SK-MEL-5 (cell line): ENCODE results near the gene TEX54. TPM values are rescaled to one million over a fixed set of nuclear protein-coding genes. Genes with fewer than 3 reads are reported as not detected.
A peak's percentile ranks its signal among the peaks of the same experiment; 100 is the strongest.
"Not testable (repeated sequence)": the region's sequence is repeated elsewhere in the genome, so short reads cannot be mapped to it uniquely, and the experiment has no call there.

ENCODE experiments used
- DNase-seq: peaks from one replicate; pipeline ENCODE4 v3.0.0-alpha.2; 2016; ENCODE audit warnings: low read depth, low spot score
- in situ Hi-C: cut with HindIII; loops from 2 replicates; pipeline ENCODE4 v1.10.0; 2016; ENCODE audit warnings: low sequenced_read_pairs, high pct_unique_total_duplicates, low pct_unique_long_range_greater_than_20kb
- polyA plus RNA-seq, 2 experiments: library from polyadenylated mRNA; depleted of rRNA; stranded (reverse); fragments of >200 nt; gene quantifications; 2 replicates each; pipeline ENCODE4 v1.2.3, GENCODE V29; 2015
- total RNA-seq: library from RNA; depleted of rRNA; stranded (reverse); fragments of >200 nt; shearing (Covaris generic); gene quantifications from 2 replicates; pipeline ENCODE4 v1.2.3, GENCODE V29; 2014; rRNA removed

TEX54 gene
- total RNA-seq: not detected in 2 replicates
- polyA plus RNA-seq (2015; cell fraction: cytosol; rRNA removed): not detected in 2 replicates
- not detected in 2 replicates for polyA plus RNA-seq (2015; cell fraction: nucleus; rRNA removed)

DNA sequence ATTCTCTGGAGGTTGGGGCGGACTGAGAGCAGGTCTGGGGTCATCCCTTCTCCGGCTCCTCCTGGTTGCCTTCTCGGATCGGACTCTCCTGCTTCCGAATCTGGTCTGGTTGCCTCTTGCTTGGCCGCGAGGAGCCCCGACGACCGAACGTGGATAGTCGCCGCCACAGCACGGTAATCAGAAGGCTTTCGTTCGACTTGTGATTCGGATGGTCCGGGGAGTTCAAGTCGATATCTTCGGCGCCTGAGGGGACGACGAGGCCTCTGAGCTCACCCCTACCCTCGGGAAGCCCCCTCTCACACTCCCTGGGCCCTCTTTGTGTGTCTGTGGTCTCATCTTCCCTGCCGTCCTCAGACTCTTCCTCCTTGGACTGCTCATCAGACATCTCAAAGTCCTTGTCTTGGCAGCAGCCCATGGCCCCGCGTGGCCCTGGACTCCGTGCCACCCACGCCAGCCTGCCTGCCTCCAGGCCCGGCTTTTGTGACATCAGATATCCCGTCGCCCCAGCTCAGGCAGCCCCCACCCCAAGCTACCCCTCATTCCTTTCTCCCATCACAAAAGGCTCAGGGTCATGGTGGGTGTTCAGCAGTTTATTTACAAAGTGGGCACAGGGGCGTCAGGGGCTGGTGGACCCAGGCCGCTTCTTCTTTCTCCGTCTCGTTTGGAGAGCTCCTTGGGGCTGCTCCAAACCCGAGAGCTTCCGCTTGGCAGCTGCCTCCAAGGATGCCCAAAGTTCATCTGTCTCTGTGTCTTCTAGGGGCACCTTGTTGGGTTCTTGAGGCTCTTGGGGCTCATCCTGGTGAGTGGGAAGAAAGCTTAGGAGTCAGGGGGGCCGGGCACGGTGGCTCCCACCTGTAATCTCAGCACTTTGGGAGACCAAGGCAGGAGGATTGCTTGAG lies at the start of gene TEX54:
Gene TEX54, minus strand, starts transcription at position 506 of the 899 bp plus-strand sequence.
- in situ Hi-C loops: no loop called here
- DNase-seq: no peak

DNA sequence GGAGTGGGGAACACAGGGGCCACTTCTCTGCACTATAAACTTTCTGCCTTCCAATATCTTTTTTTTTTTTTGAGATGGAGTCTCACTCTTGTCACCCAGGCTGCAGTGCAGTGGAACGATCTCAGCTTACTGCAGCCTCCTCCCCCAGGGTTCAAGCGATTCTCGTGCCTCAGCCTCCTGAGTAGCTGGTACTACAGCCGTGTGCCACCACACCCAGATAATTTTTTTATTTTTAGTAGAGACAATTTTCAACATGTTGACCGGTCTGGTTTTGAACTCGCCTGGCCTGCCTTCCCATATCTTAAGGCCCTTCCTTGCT lies 49.7 kb upstream of the TEX54 start:
- in situ Hi-C loops: no loop called here
- no peak for DNase-seq

DNA sequence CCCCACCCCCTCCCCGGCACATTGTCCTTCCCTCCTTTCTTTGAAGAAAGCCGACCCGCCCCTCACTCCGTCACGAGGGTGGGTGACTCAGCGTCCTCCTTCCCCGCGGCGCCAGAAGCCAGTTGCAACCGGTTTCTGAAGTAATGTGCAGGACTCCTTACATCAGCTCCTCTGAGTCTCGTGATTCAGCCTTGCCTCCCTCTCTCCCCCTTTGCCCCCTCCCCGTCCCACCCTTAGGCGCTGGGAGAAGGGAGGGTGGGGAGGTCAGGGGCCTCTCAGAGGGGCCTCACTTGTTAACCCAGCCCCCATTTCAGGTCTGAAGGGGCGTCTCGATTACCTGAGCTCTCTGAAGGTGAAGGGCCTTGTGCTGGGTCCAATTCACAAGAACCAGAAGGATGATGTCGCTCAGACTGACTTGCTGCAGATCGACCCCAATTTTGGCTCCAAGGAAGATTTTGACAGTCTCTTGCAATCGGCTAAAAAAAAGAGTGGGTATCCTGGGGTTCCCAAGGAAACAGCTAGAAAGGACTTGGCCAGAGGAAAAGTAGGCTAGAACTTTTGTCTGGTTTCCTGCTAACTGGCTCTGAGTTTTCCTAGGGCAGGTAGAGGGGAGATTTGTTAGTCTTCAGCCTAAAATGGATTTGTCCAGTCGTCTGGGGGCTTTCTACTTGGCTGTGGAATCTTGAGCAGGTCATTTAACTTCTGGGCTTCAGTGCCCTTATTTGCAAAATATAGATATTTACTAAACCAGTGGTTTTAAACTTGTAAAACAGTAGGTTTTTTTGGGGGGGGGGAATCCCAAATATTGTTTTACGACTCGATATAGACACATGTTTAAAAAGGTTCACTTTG lies 49.2 kb upstream of the TEX54 start:
- in situ Hi-C loops: no loop called here
- peak; percentile 97 for DNase-seq

DNA sequence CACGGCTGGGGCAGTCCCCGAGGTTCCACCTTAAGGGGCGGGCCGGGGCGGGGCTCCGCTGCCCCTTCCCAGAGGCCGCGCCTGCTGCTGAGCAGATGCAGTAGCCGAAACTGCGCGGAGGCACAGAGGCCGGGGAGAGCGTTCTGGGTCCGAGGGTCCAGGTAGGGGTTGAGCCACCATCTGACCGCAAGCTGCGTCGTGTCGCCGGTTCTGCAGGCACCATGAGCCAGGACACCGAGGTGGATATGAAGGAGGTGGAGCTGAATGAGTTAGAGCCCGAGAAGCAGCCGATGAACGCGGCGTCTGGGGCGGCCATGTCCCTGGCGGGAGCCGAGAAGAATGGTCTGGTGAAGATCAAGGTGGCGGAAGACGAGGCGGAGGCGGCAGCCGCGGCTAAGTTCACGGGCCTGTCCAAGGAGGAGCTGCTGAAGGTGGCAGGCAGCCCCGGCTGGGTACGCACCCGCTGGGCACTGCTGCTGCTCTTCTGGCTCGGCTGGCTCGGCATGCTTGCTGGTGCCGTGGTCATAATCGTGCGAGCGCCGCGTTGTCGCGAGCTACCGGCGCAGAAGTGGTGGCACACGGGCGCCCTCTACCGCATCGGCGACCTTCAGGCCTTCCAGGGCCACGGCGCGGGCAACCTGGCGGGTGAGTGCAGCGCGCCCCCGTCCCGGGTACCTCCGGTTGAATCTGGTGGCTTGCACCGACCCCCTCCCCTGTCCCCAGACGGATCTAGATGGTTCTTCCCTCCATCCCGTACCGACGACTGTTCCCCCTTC lies 48.4 kb upstream of the TEX54 start, which contains the start of gene SLC3A2:
Gene SLC3A2, plus strand, starts transcription at position 94 of the 776 bp plus-strand sequence. Its CDS starts 128 bp downstream, at position 222.
- DNase-seq: peak; percentile 82
- in situ Hi-C loops: no loop called here

DNA sequence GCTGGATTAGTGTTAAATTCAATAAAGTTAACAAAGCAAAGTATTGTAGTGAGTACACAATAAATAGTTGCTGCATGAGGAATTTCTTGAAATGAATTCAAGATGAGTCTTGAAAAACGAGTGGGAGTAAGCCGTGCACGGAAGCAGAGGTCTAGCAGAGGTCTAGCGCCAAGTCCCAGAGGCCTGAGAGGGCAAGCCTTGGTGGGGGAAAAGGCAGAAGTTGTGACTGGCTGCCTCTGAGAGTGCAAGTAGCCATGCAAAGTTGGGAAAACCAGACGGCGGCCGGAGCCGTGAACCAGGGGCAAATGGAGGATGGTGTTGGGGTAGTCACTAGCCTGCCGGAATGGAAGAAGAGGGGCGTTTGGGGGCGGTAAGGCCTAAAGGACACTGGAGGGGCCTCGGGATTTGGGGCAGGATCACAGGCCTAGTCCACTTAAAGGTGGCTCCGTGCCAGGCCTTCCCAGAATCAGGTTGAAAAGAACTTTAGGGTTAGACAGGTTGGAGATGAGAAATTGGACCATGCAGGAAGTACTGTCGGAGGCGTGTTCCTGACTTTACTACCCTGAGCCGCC lies 47.7 kb upstream of the TEX54 start:
- peak; percentile 36 for DNase-seq

DNA sequence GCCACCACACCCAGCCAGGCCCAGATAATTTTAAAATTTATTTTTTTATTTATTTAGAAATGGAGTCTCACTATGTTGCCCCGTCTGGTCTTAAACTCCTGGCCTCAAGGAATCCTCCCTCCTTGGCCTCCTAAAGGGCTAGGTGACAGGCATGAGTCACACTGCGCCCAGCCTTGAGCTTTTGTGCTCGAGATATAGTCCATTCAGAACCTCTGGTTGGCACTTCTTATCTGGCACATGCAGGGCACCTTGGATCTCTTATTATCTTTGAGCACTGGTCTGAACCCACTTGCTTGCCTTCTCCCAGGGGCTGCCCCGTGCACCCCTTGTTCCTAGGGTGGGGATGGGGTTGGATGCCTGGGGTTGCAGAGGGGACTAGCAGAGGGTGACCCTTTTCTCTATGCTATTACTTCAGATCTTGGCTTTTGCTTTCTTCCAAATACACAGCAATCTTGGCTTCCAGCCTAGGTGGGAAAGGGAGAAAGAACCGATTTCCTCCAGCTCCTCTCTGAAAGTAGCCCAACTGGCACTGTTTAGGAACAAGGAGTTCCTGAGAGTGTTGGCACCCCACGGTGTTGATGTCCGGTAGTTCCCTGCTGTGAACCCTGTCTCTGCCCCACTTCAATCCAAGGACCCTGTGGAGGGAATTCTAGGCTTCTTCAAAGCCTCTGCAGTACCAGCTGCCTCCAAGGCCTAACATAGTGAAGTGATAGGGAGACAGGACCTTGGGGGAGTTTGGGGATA lies 46.8 kb upstream of the TEX54 start:
- no peak for DNase-seq

More for the DNA sequence above, 47.7 kb upstream of the TEX54 start:
- in situ Hi-C loops: no loop called here

DNA sequence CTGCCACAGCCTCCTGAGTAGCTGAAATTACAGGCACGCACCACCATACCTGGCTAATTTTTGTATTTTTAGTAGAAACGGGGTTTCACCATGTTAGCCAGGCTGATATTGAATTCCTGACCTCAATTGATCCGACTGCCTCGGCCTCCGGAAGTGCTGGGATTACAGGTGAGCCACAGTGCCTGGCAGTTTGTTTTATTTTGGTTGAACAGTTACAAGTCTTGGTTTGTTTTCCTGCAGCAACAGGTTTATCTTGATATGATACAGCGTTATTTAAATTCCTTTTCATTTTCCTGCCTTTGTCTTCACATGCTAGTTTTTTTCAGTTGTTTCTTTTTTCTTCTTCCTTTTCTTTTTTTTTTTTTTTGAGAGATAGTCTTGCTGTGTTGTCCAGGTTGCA lies 44.1 kb upstream of the TEX54 start:
- no peak for DNase-seq
- in situ Hi-C loops: no loop called here

More for the DNA sequence above, 46.8 kb upstream of the TEX54 start:
- in situ Hi-C loops: no loop called here

DNA sequence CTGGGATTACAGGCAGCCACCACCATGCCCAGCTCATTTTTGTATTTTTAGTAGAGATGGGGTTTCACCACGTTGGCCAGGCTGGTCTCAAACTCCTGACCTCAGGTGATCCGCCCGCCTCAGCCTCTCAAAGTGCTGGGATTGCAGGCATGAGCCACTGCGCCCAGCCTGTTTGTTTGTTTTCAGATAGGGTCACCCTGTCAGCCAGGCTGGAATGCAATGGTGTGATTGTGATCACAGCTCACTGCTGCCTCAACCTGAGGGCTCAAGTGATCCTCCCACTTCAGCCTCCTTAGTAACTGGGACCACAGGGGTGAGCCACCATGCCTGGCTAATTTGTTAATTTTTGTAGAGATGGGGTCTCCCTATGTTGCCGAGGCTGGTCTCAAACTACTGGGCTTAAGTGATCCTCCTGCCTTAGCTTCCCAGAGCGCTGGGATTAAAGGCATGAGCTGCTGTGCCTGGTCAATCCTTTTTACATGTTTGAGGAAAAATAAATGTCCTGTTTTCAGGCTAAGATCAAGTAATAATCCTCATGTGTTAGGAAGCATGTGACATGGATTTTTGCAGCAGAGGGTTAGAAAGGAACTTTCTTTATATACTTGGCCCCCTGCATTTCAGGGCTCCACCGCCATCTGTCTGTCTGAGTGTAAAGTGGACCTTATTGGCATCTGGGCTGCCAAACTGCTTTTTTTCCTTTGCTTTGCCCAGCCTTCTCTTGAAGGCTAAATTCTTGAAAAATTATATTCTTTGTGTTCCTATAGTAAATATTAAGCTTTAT lies 43.2 kb upstream of the TEX54 start:
- DNase-seq: peak; percentile 61
- in situ Hi-C loops: no loop called here

DNA sequence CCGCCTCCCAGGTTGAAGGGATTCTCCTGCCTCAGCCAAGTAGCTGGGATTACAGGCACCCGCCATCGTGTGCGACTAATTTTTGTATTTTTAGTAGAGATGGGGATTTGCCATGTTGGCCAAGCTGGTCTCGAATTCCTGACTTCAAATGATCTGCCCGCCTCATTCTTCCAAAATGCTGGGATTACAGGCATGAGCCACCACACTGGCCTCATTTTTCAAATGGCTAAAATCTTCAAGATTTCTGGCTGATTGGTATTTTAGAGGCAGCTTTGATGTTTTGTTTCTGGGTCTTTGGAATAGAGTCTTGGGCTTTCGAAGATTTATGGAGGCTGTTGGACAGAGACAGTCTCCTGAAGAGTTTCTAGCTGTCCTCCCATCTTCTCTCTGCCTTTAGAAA lies 42.2 kb upstream of the TEX54 start:
- in situ Hi-C loops: no loop called here
- DNase-seq: no peak

DNA sequence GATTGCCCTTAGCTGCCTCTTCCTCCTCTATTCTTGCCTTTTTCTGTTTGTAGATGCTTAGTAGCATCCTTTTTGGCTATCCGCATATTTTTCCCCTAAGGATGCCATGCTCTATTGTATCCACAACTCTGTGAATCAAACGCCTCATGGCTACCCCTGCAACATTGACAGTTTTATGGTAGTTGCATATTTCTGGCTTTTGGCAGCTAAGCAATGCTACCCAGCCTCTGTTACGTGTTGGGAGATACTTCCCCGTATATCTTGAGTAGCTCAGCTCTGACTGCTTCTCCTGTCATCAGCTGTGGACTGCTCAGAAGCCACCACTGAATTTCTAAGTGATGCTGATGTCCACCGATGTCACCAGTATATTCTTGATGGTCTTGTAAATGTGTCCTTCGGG lies 33.0 kb upstream of the TEX54 start:
- in situ Hi-C loops: no loop called here
- DNase-seq: no peak

DNA sequence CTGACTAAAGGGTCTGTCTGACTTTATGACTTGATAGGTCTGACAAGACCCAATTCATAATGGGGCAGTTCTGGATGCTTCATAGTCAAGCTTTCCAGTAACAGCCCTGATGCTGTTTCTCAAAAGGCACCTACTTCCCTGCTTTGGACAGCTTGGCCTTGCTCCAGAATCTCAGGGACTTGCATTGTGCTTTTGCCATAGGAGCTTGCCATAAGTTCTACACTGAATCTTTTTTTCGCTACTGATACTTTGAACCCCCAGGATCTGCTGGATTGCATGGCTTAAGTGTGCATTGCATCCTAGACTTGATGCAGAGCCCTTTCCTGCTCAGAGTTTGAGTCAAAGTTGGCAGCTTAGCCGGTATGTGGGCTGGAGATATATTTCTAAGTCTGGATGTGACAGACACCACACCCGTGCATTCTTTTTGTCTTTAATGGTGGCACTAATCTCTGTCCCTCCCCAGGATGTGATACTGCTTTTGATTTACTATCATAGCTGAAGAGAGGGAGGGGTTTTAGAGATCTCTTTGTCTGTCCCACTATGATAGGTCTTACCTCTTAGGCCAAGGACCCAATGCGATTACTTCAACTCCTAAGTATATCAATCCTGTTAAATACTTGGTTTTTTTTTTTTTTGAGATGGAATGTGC lies 31.2 kb upstream of the TEX54 start:
- DNase-seq: no peak
- in situ Hi-C loops: no loop called here

DNA sequence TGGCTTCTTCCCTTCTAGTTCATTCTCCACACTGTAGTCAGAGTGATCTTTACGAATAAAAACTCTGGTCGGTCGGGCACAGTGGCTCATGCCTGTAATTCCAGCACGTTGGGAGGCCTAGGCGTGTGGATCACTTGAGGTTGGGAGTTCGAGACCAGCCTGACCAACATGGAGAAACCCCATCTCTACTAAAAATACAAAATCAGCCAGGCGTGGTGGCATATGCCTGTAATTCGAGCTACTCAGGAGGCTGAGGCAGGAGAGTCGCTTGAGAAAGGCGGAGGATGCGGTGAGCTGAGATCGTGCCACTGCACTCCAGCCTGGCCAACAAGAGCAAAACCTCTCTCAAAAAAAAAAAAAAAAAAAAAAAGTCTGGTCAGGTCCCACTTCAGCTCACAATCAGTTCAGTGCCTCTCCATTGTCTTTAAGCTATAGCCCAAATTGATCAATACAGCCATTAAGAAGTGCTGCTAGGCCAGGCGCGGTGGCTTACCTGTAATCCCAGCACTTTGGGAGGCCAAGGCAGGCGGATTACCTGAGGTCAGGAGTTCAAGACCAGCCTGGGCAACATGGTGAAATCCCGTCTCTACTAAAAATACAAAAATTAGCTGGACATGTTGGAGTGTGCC lies 29.0 kb upstream of the TEX54 start:
- DNase-seq, in situ Hi-C loops: not testable (repeated sequence)

DNA sequence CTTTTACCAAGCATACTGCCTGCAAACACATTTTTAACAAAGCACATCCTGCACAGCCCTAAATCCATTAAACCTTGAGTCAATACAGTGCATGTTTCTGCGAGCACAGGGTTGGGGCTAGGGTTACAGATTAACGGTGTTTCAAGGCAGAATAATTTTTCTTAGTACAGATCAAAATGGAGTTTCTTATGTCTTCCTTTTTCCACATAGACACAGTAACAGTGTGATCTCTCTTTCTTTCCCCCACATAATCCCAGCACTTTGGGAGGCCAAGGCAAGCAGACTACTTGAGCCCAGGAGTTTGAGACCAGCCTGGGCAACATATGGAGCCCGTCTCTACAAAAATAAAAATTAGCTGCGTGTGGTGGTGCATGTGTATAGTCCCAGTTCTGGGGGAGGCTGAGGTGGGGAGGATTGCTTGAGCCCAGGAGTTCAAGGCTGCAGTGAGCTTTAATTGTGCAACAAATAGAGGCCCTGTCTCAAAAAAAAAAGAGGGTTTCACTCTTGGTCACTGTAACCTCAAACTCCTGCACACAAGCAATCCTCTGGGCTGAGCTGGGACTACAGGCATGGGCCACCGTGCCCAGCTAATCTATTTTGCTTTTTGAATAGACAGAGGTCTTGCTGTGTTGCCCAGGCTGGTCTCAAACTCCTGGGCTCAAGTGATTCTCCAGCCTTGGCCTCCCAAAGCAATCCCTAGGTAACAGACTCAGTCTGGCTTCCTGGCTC lies 28.4 kb upstream of the TEX54 start:
- no peak for DNase-seq
- in situ Hi-C loops: no loop called here

DNA sequence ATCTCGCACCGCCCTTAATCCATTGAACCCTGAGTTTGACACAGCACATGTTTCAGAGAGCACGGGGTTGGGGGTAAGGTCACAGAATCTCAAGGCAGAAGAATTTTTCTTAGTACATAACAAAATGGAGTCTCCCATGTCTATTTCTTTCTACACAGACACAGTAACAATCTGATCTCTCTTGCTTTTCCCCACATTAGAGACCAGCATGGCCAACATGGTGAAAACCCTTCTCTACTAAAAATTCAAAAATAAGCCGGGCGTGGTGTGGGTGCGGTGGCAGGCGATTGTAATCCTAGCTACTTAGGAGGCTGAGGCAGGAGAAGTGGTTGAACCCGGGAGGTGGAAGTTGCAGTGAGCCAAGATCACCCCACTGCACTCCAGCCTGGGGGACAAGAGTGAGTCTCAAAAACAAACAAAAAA lies 26.7 kb upstream of the TEX54 start:
- DNase-seq, in situ Hi-C loops: not testable (repeated sequence)

DNA sequence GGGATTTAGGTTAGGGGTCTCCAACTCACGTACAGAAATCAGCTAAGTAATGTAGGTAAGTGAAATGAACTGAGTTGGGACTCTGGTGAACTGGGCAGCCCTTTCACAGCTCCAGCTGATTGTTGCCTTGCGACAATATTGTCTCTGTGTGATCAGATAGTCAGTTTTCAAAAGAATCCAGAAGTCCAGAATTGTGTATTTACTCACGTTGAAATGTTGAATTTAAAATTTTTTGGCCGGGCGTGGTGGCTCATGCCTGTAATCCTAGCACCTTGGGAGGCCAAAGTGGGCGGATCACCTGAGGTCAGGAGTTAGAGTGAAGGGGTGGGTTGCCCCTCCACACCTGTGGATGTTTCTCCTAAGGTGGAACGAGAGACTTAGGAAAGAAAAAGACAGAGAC lies 25.6 kb upstream of the TEX54 start:
- in situ Hi-C loops: no loop called here
- DNase-seq: no peak
